Measurements from ENCODE around the gene SPIRE2.
"Not testable (repeated sequence)": the region's sequence is repeated elsewhere in the genome, so short reads cannot be mapped to it uniquely, and the experiment has no call there.

DNA sequence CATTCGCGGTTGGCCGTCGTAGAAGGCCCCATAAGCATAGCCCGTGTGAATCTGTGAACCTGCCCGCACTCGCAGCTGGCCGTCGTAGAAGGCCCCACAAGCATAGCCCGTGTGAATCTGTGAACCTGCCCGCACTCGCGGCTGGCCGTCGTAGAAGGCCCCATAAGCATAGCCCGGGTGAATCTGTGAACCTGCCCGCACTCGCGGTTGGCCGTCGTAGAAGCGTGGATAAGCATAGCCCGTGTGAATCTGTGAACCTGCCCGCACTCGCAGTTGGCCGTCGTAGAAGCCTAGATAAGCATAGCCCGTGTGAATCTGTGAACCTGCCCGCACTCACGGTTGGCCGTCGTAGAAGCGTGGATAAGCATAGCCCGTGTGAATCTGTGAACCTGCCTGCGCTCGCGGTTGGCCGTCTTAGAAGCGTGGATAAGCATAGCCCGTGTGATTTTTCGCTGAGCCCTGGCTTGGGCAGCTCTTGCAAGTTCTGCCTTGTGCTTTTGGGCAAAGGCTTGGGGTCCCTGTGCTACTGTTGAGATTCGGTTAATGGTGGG, 6.6 kb downstream of the SPIRE2 start:
- TF ChIP-seq, protein P1, sequence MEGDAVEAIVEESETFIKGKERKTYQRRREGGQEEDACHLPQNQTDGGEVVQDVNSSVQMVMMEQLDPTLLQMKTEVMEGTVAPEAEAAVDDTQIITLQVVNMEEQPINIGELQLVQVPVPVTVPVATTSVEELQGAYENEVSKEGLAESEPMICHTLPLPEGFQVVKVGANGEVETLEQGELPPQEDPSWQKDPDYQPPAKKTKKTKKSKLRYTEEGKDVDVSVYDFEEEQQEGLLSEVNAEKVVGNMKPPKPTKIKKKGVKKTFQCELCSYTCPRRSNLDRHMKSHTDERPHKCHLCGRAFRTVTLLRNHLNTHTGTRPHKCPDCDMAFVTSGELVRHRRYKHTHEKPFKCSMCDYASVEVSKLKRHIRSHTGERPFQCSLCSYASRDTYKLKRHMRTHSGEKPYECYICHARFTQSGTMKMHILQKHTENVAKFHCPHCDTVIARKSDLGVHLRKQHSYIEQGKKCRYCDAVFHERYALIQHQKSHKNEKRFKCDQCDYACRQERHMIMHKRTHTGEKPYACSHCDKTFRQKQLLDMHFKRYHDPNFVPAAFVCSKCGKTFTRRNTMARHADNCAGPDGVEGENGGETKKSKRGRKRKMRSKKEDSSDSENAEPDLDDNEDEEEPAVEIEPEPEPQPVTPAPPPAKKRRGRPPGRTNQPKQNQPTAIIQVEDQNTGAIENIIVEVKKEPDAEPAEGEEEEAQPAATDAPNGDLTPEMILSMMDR (IDR thresholded peaks at IDR 0.05; ENCODE audit: poor library complexity, severe bottlenecking) = not testable (repeated sequence)
- not testable (repeated sequence) for TF ChIP-seq RAD21 (conservative IDR thresholded peaks at IDR 0.05); TAF1 (IDR thresholded peaks at IDR 0.05; ENCODE audit: low read depth); EP300 (conservative IDR thresholded peaks at IDR 0.05; ENCODE audit: poor library complexity, severe bottlenecking); EZH2 (IDR thresholded peaks at IDR 0.05; ENCODE audit: borderline replicate concordance, insufficient read depth, low read length, poor library complexity, severe bottlenecking); POLR2AphosphoS5 (IDR thresholded peaks at IDR 0.05); MXI1 (conservative IDR thresholded peaks at IDR 0.05; ENCODE audit: poor library complexity, severe bottlenecking)
- TF ChIP-seq, protein P2, sequence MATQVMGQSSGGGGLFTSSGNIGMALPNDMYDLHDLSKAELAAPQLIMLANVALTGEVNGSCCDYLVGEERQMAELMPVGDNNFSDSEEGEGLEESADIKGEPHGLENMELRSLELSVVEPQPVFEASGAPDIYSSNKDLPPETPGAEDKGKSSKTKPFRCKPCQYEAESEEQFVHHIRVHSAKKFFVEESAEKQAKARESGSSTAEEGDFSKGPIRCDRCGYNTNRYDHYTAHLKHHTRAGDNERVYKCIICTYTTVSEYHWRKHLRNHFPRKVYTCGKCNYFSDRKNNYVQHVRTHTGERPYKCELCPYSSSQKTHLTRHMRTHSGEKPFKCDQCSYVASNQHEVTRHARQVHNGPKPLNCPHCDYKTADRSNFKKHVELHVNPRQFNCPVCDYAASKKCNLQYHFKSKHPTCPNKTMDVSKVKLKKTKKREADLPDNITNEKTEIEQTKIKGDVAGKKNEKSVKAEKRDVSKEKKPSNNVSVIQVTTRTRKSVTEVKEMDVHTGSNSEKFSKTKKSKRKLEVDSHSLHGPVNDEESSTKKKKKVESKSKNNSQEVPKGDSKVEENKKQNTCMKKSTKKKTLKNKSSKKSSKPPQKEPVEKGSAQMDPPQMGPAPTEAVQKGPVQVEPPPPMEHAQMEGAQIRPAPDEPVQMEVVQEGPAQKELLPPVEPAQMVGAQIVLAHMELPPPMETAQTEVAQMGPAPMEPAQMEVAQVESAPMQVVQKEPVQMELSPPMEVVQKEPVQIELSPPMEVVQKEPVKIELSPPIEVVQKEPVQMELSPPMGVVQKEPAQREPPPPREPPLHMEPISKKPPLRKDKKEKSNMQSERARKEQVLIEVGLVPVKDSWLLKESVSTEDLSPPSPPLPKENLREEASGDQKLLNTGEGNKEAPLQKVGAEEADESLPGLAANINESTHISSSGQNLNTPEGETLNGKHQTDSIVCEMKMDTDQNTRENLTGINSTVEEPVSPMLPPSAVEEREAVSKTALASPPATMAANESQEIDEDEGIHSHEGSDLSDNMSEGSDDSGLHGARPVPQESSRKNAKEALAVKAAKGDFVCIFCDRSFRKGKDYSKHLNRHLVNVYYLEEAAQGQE (IDR thresholded peaks at IDR 0.05; ENCODE audit: borderline replicate concordance) = not testable (repeated sequence)
